Activated naive CD4-positive, alpha-beta T cell treated with anti-CD3 and anti-CD28 coated beads for 36 hours (primary cell): ENCODE data around the gene MBD3L2B. TPM values are rescaled to one million over a fixed set of nuclear protein-coding genes. Genes with fewer than 3 reads are reported as not detected.

ENCODE experiments used
- CTCF ChIA-PET: fragments of 350-600 bp; sonication (Branson Sonifier 250); formaldehyde crosslinking; loops from one replicate; lab custom pipeline; 2021; ENCODE audit warnings: antibody characterized with exemption; lab: Charles Lee
- DNase-seq: peaks from one replicate; pipeline ENCODE4 v3.0.0-alpha.2; 2020
- H3K27ac Mint-ChIP-seq: one replicate; pipeline ENCODE4 v1.8.0; 2021; ENCODE audit warnings: mild to moderate bottlenecking, mixed read lengths
- H3K27me3 Mint-ChIP-seq: one replicate; pipeline ENCODE4 v1.8.0; 2021; ENCODE audit warnings: low read depth, mixed read lengths
- H3K36me3 Mint-ChIP-seq: one replicate; pipeline ENCODE4 v1.8.0; 2021; ENCODE audit warnings: low read depth, mixed read lengths
- H3K4me1 Mint-ChIP-seq: one replicate; pipeline ENCODE4 v1.8.0; 2021; ENCODE audit warnings: low read depth, mixed read lengths
- H3K4me3 Mint-ChIP-seq: one replicate; pipeline ENCODE4 v1.8.0; 2021; ENCODE audit warnings: mild to moderate bottlenecking, moderate library complexity, mixed read lengths
- H3K9me3 Mint-ChIP-seq: one replicate; pipeline ENCODE4 v1.8.0; 2021; ENCODE audit warnings: mixed read lengths
- intact Hi-C: fragments of 100-400 bp; cut with micrococcal nuclease; formaldehyde crosslinking; loops from one replicate; pipeline ENCODE4 v1.15.1; 2023
- total RNA-seq, 2 experiments: library from RNA; stranded (reverse); gene quantifications; one replicate each; pipeline ENCODE4 v1.2.3, GENCODE V29; 2021

The MBD3L2B gene
- total RNA-seq, 2 experiments from 2014 or later = not detected

DNA sequence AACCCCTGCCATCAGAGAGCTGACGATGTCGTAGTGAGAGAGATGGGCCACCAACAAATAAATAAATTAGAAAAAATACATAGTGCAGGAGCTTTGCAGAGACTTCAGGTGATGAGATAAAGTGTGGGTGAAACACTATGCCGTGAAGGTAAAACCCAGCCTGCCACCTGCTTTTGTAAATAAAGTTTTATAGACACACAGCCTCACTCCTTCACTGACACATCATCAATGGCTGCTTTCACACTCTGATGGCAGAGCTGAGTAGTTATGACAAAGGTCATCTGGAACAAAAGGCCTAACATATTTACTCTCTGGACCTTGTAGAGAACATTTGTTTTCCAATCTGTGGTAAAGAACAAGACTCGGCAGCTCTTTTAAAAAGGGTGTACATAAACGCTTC lies 45.0 kb downstream of the MBD3L2B start:
- no peak overlapping the region for H3K27ac Mint-ChIP-seq
- intact Hi-C loops = no loop called here
- H3K4me3 Mint-ChIP-seq = no peak overlapping the region
- H3K4me1 Mint-ChIP-seq = peaks cover 2% of the 10 kb centered on the region
- no peak for DNase-seq
- peaks cover 12% of the 10 kb centered on the region for H3K9me3 Mint-ChIP-seq
- H3K36me3 Mint-ChIP-seq = peaks cover 12% of the 10 kb centered on the region
- CTCF ChIA-PET = no interaction called here
- no peaks in the 10 kb centered on the region for H3K27me3 Mint-ChIP-seq

DNA sequence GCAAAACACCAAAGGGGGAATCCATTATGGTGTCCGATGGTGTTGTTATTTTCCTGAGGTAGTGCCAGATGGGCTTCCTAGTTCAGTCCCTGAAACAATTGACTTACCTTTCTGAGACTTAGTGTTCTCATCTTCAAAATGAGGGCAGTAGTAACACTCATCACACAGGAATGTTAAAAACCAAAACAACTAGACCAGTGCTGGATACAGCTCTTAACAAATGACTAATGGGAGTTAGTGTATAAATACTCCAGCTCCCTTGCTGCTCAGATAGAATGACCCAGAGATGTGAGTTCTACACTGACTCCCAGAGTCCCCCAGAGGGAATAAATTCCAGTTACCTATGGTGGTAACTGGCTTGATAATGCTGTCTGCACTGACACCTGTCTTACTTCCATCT lies 49.9 kb downstream of the MBD3L2B start:
- intact Hi-C loops = no loop called here
- DNase-seq = no peak
- Mint-ChIP-seq H3K36me3 (peaks cover 6% of the 10 kb centered on the region), H3K27me3 (no peaks in the 10 kb centered on the region), H3K27ac (no peak overlapping the region), H3K4me3 (no peak overlapping the region), H3K9me3 (no peaks in the 10 kb centered on the region), H3K4me1 (peaks cover 7% of the 10 kb centered on the region)
- CTCF ChIA-PET = interaction anchor here (2.1 kb wide), 1 partner anchor 8 kb away, joined by 5 read pairs; no protein-coding TSS in a partner anchor

DNA sequence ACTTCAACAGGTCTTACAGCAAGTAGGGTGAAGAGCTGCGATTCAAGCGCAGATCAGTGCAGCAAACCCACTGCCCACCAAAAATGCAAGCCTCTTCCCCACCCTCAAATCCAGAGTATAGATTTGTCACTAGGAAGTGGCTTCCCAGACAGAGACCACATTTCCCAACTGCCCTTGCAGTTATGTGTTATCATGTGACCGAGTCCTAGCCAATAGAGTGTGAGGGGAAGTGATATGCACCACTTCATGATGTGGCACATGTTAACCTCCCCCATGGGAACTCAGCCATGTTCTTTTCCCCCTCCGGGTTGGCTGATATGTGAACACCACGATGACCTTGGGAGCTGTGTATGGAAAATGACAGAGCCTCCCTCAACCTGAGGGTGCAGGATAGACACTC lies 50.8 kb downstream of the MBD3L2B start:
- CTCF ChIA-PET = interaction anchor here (0.7 kb wide), 1 partner anchor 68 kb away, joined by 3 read pairs; no protein-coding TSS in a partner anchor

GRCh38 chr19:6970021-6970420 lies 51.2 kb downstream of the MBD3L2B start:
- H3K9me3 Mint-ChIP-seq = no peaks in the 10 kb centered on the region
- H3K27ac Mint-ChIP-seq = no peak overlapping the region
- no peak overlapping the region for H3K4me3 Mint-ChIP-seq
- H3K27me3 Mint-ChIP-seq = no peaks in the 10 kb centered on the region
- peaks cover 7% of the 10 kb centered on the region for H3K4me1 Mint-ChIP-seq
- DNase-seq = no peak
- intact Hi-C loops = no loop called here
- peaks cover 4% of the 10 kb centered on the region for H3K36me3 Mint-ChIP-seq
- CTCF ChIA-PET = interaction anchor here (0.5 to 0.7 kb wide), 2 partner anchors 67 to 456 kb away, joined by 3 to 5 read pairs; no protein-coding TSS in a partner anchor

More for the DNA sequence above, 50.8 kb downstream of the MBD3L2B start:
- Mint-ChIP-seq H3K4me3 (no peak overlapping the region), H3K36me3 (peaks cover 4% of the 10 kb centered on the region), H3K27ac (no peak overlapping the region), H3K27me3 (no peaks in the 10 kb centered on the region), H3K4me1 (peaks cover 7% of the 10 kb centered on the region), H3K9me3 (no peaks in the 10 kb centered on the region)
- intact Hi-C loops = no loop called here
- peak; percentile 24 for DNase-seq

- CTCF ChIA-PET = interaction anchor here (0.7 kb wide), 1 partner anchor 67 kb away, joined by 3 read pairs; no protein-coding TSS in a partner anchor
- DNase-seq = no peak
- no peak overlapping the region for H3K27ac Mint-ChIP-seq
- H3K9me3 Mint-ChIP-seq = no peaks in the 10 kb centered on the region
- no peaks in the 10 kb centered on the region for H3K27me3 Mint-ChIP-seq
- H3K4me3 Mint-ChIP-seq = no peak overlapping the region
- intact Hi-C loops = no loop called here
- H3K4me1 Mint-ChIP-seq = peaks cover 7% of the 10 kb centered on the region
- peaks cover 4% of the 10 kb centered on the region for H3K36me3 Mint-ChIP-seq
These were observed 51.7 kb downstream of the MBD3L2B start for GRCh38 chr19:6969490-6969889.

Other genes starting within 250 kb of the MBD3L2B start
- gene VAV1, start 248.7 kb downstream of the MBD3L2B start, total RNA-seq = 100 to 1,000 TPM in 1 of 2 experiments, 10 to 100 TPM in 1; 93.6 to 103 TPM
- 10 to 100 TPM in 1 of 2 experiments, 1 to 10 TPM in 1; 9.1 to 11.2 TPM for gene ADGRE1, start 133.9 kb downstream of the MBD3L2B start, total RNA-seq
- gene MBD3L5, start 9.1 kb upstream of the MBD3L2B start, total RNA-seq = not detected
- not detected for gene MBD3L4, start 18.7 kb upstream of the MBD3L2B start, total RNA-seq
- gene MBD3L2, start 27.9 kb upstream of the MBD3L2B start, total RNA-seq = not detected
- gene MBD3L3, start 37.2 kb upstream of the MBD3L2B start, total RNA-seq = not detected
- 1 to 10 TPM; 4.7 to 5.6 TPM for gene ZNF557, start 48.3 kb upstream of the MBD3L2B start, total RNA-seq